NB4 (cell line): ENCODE data around the gene TSNAXIP1.

Experiments used
- DNase-seq: peaks from one replicate; pipeline ENCODE4 v3.0.0; 2010; ENCODE audit warnings: low read depth
- H3K4me3 ChIP-seq: one replicate; pipeline ENCODE4 v1.5.1; 2011; ENCODE audit warnings: mild to moderate bottlenecking, low read depth, low read length, moderate library complexity
- MYC ChIP-seq: IDR thresholded peaks from 2 replicates; pipeline ENCODE4 v1.6.1; 2011; ENCODE audit warnings: low read depth, low read length
- POLR2A ChIP-seq: IDR thresholded peaks from 2 replicates; pipeline ENCODE4 v1.6.1; 2011; ENCODE audit warnings: mild to moderate bottlenecking; ENCODE audit not compliant: insufficient read length; ENCODE audit errors: extremely low read depth
- TF ChIP-seq, protein P1 (sequence below): IDR thresholded peaks from one replicate; pipeline ENCODE4 v1.5.1; 2012; ENCODE audit warnings: low read depth, low read length
- TF ChIP-seq, protein P2 (sequence below): IDR thresholded peaks from 2 replicates; pipeline ENCODE4 v1.6.1; 2011; ENCODE audit warnings: low read depth, low read length

TSNAXIP1 gene

DNA sequence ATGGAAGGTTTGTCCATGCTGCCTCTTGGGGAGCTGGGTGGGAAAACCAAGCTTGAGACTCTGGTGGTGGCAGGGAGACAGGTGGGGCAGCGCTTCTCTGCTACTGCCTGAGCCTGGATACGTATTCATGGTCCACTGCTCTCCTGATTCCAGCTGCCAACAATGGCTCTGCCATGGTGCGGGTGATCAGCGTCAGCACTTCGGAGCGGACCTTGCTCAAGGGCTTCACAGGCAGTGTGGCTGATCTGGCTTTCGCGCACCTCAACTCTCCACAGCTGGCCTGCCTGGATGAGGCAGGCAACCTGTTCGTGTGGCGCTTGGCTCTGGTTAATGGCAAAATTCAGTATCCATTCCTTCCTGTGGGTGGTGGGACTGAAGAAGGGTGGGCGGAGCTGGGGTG lies 70.4 kb downstream of the TSNAXIP1 start:
- TF ChIP-seq, protein P1, sequence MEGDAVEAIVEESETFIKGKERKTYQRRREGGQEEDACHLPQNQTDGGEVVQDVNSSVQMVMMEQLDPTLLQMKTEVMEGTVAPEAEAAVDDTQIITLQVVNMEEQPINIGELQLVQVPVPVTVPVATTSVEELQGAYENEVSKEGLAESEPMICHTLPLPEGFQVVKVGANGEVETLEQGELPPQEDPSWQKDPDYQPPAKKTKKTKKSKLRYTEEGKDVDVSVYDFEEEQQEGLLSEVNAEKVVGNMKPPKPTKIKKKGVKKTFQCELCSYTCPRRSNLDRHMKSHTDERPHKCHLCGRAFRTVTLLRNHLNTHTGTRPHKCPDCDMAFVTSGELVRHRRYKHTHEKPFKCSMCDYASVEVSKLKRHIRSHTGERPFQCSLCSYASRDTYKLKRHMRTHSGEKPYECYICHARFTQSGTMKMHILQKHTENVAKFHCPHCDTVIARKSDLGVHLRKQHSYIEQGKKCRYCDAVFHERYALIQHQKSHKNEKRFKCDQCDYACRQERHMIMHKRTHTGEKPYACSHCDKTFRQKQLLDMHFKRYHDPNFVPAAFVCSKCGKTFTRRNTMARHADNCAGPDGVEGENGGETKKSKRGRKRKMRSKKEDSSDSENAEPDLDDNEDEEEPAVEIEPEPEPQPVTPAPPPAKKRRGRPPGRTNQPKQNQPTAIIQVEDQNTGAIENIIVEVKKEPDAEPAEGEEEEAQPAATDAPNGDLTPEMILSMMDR, result no peak
- no peak for TF ChIP-seq MYC
- TF ChIP-seq, protein P2, sequence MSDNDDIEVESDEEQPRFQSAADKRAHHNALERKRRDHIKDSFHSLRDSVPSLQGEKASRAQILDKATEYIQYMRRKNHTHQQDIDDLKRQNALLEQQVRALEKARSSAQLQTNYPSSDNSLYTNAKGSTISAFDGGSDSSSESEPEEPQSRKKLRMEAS, result no peak
- no peak for TF ChIP-seq POLR2A
- DNase-seq, result no peak
- H3K4me3 ChIP-seq, result no peak overlapping the region
